Duodenal mucosa (tissue), 2 donors: ENCODE data around the gene HAVCR1.

Experiments
- H3K27ac ChIP-seq: one replicate; pipeline ENCODE4 v1.7.0; 2013; ENCODE audit warnings: low read depth, low read length
- H3K27me3 ChIP-seq, 2 donors: one replicate each; pipeline ENCODE4 v1.7.0; 2013; ENCODE audit warnings: low read length in 2 of 2, control low read depth in 1 of 2; ENCODE audit not compliant: insufficient read depth in 2 of 2, control insufficient read depth in 1 of 2
- H3K36me3 ChIP-seq, 2 donors: one replicate each; pipeline ENCODE4 v1.7.0; 2013; ENCODE audit warnings: low read length in 2 of 2, control low read depth in 1 of 2; ENCODE audit not compliant: insufficient read depth in 2 of 2, control insufficient read depth in 1 of 2
- H3K4me1 ChIP-seq, 2 donors: one replicate each; pipeline ENCODE4 v1.7.0; 2013; ENCODE audit warnings: low read length in 2 of 2, control low read depth in 1 of 2; ENCODE audit not compliant: insufficient read depth in 2 of 2, control insufficient read depth in 1 of 2
- H3K4me3 ChIP-seq, 2 donors: one replicate each; pipeline ENCODE4 v1.7.0; 2013; ENCODE audit warnings: low read length in 2 of 2, low read depth in 1 of 2
- H3K9ac ChIP-seq, 2 donors: one replicate each; pipeline ENCODE4 v1.7.0; 2013; ENCODE audit warnings: low read length in 2 of 2, low read depth in 1 of 2
- H3K9me3 ChIP-seq, 2 donors: one replicate each; pipeline ENCODE4 v1.7.0; 2013; ENCODE audit warnings: low read length in 2 of 2, control low read depth in 1 of 2; ENCODE audit not compliant: control insufficient read depth in 1 of 2

HAVCR1 gene

DNA sequence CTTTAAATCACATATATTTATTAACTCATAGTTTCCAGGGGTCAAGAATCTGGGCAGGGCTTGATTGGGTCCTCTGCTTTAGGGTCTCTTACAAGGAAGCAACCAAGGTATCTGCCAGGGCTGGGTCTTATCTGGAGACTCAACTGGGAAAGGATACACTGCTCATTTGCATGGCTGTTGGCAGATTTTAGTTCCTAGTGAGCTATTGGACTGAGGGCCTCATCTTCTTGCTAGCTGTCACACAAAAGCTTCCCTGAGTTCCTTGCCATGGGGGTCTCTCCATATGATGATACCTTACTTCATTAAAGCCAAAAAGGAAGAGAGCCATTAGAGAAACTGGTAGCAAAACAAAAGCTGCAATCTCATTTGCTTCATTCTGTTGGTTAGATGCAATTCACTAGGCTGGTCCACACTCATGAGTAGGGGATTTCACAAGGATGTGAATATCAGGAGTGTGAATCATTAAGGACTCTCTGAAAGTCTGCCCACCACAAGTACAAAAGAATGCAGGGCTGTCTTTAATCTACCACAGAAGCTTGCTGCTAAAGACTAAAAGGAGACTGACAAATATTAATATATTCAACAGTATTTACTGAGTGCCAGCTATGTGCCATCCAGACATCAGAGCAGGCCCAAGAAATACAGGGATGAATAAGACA is 53.9 kb downstream of the HAVCR1 start:
- Histone ChIP-seq H3K4me3 (no peak overlapping the region), H3K4me1 (no peaks in the 10 kb centered on the region), H3K36me3 (no peaks in the 10 kb centered on the region), H3K27me3 (no peaks in the 10 kb centered on the region), H3K27ac (no peak overlapping the region), H3K9me3 (no peaks in the 10 kb centered on the region), H3K9ac (no peak overlapping the region)

DNA sequence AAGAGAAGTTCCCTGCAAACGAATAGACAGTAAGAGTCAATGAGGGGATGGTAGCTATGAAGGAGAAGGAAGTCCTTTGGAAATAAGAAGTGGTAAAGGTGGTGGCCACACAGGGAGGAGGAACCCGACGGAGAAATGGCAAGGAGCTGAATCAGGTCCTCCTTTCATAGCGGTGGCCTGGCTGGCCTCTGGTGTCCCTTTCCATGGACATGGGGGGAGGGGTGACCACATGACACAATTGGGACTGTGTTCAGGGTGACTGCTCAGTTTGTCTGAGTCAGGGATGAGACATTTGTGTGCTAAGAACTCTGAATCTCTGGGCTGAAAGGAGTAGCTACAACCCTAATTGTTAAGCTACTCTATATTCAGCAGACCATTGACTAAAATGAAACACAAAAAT is 67.2 kb downstream of the HAVCR1 start:
- Histone ChIP-seq H3K4me1 (no peaks in the 10 kb centered on the region), H3K9ac (no peak overlapping the region), H3K4me3 (no peak overlapping the region), H3K9me3 (no peaks in the 10 kb centered on the region), H3K27ac (no peak overlapping the region), H3K36me3 (no peaks in the 10 kb centered on the region), H3K27me3 (no peaks in the 10 kb centered on the region)

DNA sequence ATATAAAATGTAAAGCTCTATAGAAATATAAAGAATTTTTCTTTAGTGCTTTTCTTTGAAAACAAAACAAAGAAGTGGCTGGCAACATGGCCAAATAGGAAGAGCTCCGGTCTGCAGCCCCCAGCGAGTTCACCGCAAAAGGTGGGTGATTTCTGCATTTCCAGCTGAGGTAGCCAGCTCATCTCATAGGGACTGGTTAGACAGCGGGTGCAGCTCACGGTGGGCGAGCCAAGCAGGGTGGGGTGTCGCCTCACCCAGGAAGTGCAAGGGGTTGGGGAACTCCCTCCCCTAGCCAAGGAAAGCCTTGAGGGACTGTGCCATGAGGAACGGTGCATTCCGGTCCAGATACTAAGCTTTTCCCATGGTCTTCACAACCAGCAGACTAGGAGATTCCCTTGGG is 74.9 kb downstream of the HAVCR1 start:
- H3K9ac ChIP-seq = no peak overlapping the region
- no peaks in the 10 kb centered on the region for H3K27me3 ChIP-seq
- no peaks in the 10 kb centered on the region for H3K9me3 ChIP-seq
- no peak overlapping the region for H3K27ac ChIP-seq
- no peak overlapping the region for H3K4me3 ChIP-seq
- H3K36me3 ChIP-seq = no peaks in the 10 kb centered on the region
- H3K4me1 ChIP-seq = no peaks in the 10 kb centered on the region

DNA sequence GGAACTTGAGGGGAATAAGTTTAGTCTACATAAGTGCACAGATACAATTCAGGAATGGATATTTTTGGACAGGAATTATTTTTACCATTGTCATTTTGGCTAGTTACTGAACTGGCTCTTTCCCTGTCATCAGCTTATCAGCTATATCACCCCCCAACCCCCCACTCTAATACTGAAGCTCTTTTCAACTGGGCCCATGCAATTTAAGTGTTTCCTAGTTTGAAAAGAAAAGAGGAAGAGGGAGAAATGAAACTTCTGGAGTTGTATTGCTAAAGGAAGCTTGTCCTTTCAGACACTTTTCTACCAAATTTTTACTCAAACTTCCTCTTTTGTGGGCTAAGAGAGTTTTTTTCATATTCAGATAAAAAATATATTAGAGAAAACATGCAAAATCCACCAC is 77.4 kb downstream of the HAVCR1 start:
- H3K27me3 ChIP-seq = peaks cover 0 to 3% of the 10 kb centered on the region in 2 donors
- no peaks in the 10 kb centered on the region for H3K4me1 ChIP-seq
- no peaks in the 10 kb centered on the region for H3K36me3 ChIP-seq
- H3K9ac ChIP-seq = no peak overlapping the region
- H3K9me3 ChIP-seq = no peaks in the 10 kb centered on the region
- H3K4me3 ChIP-seq = no peak overlapping the region
- H3K27ac ChIP-seq = no peak overlapping the region
